ENCODE results near the gene BNIP2. TPM values are rescaled to one million over a fixed set of nuclear protein-coding genes. Genes with fewer than 3 reads are reported as not detected.

BNIP2 gene
- total and polyA plus RNA-seq, 2 of the 13 experiments (the other 11 are each of a cell fraction or from before 2014, with no cell fraction given): 17.4 to 57.6 TPM

GRCh38 chr15:59688782-59689625, at the start of gene BNIP2 (continued):
- peak; percentile 75 for TF ChIP-seq ZNF232 (CRISPR knock-in tag; IDR thresholded peaks at IDR 0.05; ENCODE audit: borderline replicate concordance)
- TF ChIP-seq, protein P1, sequence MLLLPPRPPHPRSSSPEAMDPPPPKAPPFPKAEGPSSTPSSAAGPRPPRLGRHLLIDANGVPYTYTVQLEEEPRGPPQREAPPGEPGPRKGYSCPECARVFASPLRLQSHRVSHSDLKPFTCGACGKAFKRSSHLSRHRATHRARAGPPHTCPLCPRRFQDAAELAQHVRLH (CRISPR knock-in tag; IDR thresholded peaks at IDR 0.05; ENCODE audit: borderline replicate concordance, low read depth): peak; percentile 57; the same call in 1 of the 2 replicates
- TF ChIP-seq SCMH1 (CRISPR knock-in tag; IDR thresholded peaks at IDR 0.05; ENCODE audit: borderline replicate concordance): no peak
- no peak for TF ChIP-seq FOXK2 (IDR thresholded peaks at IDR 0.05)
- TF ChIP-seq CTCF (CRISPR knock-in tag; IDR thresholded peaks at IDR 0.05): peak; percentile 54
- peak; percentile 76 for TF ChIP-seq ZNF883 (CRISPR knock-in tag; IDR thresholded peaks at IDR 0.05; ENCODE audit: not compliant biosample characterization)
- no peak; the same call in 1 of the 2 replicates for TF ChIP-seq TFE3 (CRISPR knock-in tag; IDR thresholded peaks at IDR 0.05)
- no peak for TF ChIP-seq ZNF234 (CRISPR knock-in tag; conservative IDR thresholded peaks at IDR 0.05)
- peak; percentile 64; the same call in 1 of the 2 replicates for TF ChIP-seq RFXAP (CRISPR knock-in tag; IDR thresholded peaks at IDR 0.05; ENCODE audit: borderline replicate concordance)
- no peak for TF ChIP-seq ZNF282 (IDR thresholded peaks at IDR 0.05; ENCODE audit: partially characterized antibody)
- no peak for TF ChIP-seq ZNF652 (CRISPR knock-in tag; IDR thresholded peaks at IDR 0.05; ENCODE audit: borderline replicate concordance, low read depth)
- 0 out of 2 replicates have a peak, but pooled peaks have one; percentile 39 for TF ChIP-seq RCOR2 (CRISPR knock-in tag; IDR thresholded peaks at IDR 0.05)
- TF ChIP-seq, protein P2, sequence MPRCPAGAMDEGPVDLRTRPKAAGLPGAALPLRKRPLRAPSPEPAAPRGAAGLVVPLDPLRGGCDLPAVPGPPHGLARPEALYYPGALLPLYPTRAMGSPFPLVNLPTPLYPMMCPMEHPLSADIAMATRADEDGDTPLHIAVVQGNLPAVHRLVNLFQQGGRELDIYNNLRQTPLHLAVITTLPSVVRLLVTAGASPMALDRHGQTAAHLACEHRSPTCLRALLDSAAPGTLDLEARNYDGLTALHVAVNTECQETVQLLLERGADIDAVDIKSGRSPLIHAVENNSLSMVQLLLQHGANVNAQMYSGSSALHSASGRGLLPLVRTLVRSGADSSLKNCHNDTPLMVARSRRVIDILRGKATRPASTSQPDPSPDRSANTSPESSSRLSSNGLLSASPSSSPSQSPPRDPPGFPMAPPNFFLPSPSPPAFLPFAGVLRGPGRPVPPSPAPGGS (CRISPR knock-in tag; IDR thresholded peaks at IDR 0.05): peak; percentile 72; the same call in 1 of the 2 replicates
- 0 out of 2 replicates have a peak, but pooled peaks have one; percentile 49 for TF ChIP-seq ZNF280D (CRISPR knock-in tag; IDR thresholded peaks at IDR 0.05)
- no peak; the same call in 1 of the 2 replicates for TF ChIP-seq GATAD2A (CRISPR knock-in tag; IDR thresholded peaks at IDR 0.05)
- TF ChIP-seq MXD4 (CRISPR knock-in tag; IDR thresholded peaks at IDR 0.05): peak; percentile 60; the same call in 1 of the 2 replicates
- no peak for TF ChIP-seq ZNF841 (CRISPR knock-in tag; IDR thresholded peaks at IDR 0.05; ENCODE audit: borderline replicate concordance)
- no peak for TF ChIP-seq ZNF354B (CRISPR knock-in tag; IDR thresholded peaks at IDR 0.05)
